GM21723 (cell line): ENCODE measurements around the gene SH2D3A.
"Not testable (repeated sequence)": the region's sequence is repeated elsewhere in the genome, so short reads cannot be mapped to it uniquely, and the experiment has no call there.

ENCODE experiments used
- ATAC-seq: cut with Tn5 transposase; IDR thresholded peaks from one replicate; pipeline ENCODE4 v1.9.1; 2021; ENCODE audit warnings: mild to moderate bottlenecking, moderate library complexity; ENCODE audit not compliant: unreplicated experiment

Gene SH2D3A

GRCh38 chr19:6710273-6711077, 56.8 kb downstream of the SH2D3A start:
- no peak for ATAC-seq

GRCh38 chr19:6709549-6709948, 57.7 kb downstream of the SH2D3A start:
- ATAC-seq = no peak

GRCh38 chr19:6708913-6709312, 58.3 kb downstream of the SH2D3A start:
- ATAC-seq = not testable (repeated sequence)

GRCh38 chr19:6708346-6708745, 58.9 kb downstream of the SH2D3A start:
- ATAC-seq = no peak

GRCh38 chr19:6707658-6708018, 59.6 kb downstream of the SH2D3A start:
- no peak for ATAC-seq

- no peak for ATAC-seq
Measured at GRCh38 chr19:6707011-6707657, 60.1 kb downstream of the SH2D3A start.

GRCh38 chr19:6706633-6706958, 60.6 kb downstream of the SH2D3A start:
- no peak for ATAC-seq

- no peak for ATAC-seq
Measured at GRCh38 chr19:6705931-6706632, 61.2 kb downstream of the SH2D3A start.
